ENCODE measurements around the gene C4BPB. TPM values are rescaled to one million over a fixed set of nuclear protein-coding genes. Genes with fewer than 3 reads are reported as not detected.

The C4BPB gene
- total and polyA plus RNA-seq, 2 of the 8 experiments (the other 6 are each of a cell fraction or from before 2014, with no cell fraction given), result not detected

DNA sequence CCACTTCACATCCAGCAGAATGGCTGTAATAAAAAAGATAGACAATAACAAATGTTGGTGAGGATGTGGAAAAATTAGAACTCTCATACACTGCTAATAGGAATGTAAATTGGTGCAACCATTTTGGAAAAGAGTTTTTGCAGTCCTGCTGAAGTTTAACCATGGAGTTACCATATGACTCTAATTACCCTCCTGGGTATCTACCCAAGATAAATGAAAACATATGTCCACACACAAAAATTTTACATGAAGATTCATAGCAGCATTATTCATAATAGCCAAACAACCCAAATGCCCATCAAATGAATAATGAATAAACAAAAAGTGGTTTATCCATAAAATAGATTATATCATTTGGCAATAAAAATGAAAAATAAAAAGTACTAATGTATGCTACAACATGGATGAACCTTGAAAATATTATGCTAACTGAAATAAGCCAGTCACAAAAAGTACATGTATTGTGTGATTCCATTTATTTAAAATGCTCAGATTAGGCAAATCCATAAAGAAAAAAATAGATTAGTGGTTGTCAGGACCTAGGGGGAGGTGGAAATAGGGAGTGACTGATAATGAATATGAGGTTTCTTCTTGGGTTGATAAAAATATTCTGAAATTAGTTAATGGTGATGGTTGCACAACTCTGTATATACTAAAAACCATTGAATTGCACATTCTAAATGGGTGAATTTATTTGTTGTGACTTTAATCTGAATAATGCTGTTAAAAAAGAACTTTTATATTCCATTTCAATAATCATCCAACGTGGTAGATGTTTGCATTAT, 41.8 kb downstream of the C4BPB start:
- Histone ChIP-seq H3K9me3 (ENCODE audit: insufficient read depth in 2 of 2, low read depth in 1 of 2, low read length in 1 of 2) (no peaks in the 10 kb centered on the region), H2BK120ac (replicated peaks; ENCODE audit: low read depth, low read length) (no peak overlapping the region), H3K18ac (ENCODE audit: extremely low read depth, low read length) (no peak overlapping the region), H2BK20ac (ENCODE audit: low read length) (no peak overlapping the region), H3K27ac (ENCODE audit: low read depth, low read length) (no peak overlapping the region), H3K4ac (replicated peaks; ENCODE audit: insufficient read length, low read depth, low read length) (no peak overlapping the region), H2BK15ac (ENCODE audit: low read length) (no peak overlapping the region), H3K14ac (ENCODE audit: insufficient read length) (no peak overlapping the region), H4K8ac (ENCODE audit: extremely low read depth, insufficient read depth, low read length) (no peak overlapping the region), H3K4me2 (ENCODE audit: insufficient read depth in 1 of 2, low read depth in 2 of 2, low read length in 2 of 2) (no peak overlapping the region), H3K4me1 (replicated peaks in 1 of 4; ENCODE audit: control insufficient read depth in 3 of 4, insufficient read depth in 4 of 4, low read length in 3 of 4) (no peaks in the 10 kb centered on the region), H3K27me3 (replicated peaks in 1 of 4; ENCODE audit: control insufficient read depth in 3 of 4, extremely low read depth in 1 of 4, insufficient read depth in 3 of 4, low read length in 3 of 4) (no peaks in the 10 kb centered on the region), H2BK12ac (ENCODE audit: low read depth, low read length) (no peak overlapping the region), H3K9ac (replicated peaks in 1 of 4; ENCODE audit: extremely low read depth in 1 of 4, low read depth in 3 of 4, low read length in 3 of 4) (no peak overlapping the region), H2AFZ (ENCODE audit: low read length) (no peak overlapping the region), H3K23ac (ENCODE audit: insufficient read length) (no peak overlapping the region), H4K91ac (replicated peaks; ENCODE audit: insufficient read length, low read length) (no peak overlapping the region), H3K79me2 (ENCODE audit: control insufficient read depth in 1 of 2, insufficient read depth in 2 of 2, low read length in 2 of 2) (no peaks in the 10 kb centered on the region), H2BK5ac (ENCODE audit: low read depth, low read length) (no peak overlapping the region), H4K20me1 (replicated peaks in 1 of 2; ENCODE audit: control insufficient read depth in 1 of 2, insufficient read depth in 2 of 2, low read length in 2 of 2) (no peaks in the 10 kb centered on the region), H3K56ac (replicated peaks; ENCODE audit: insufficient read length, low read depth, low read length) (no peak overlapping the region), H3K23me2 (ENCODE audit: low read depth, low read length) (no peaks in the 10 kb centered on the region), H4K5ac (ENCODE audit: insufficient read length, low read depth, low read length) (no peak overlapping the region), H3K79me1 (ENCODE audit: low read depth, low read length) (no peaks in the 10 kb centered on the region), H3K4me3 (ENCODE audit: extremely low read depth in 1 of 4, insufficient read depth in 2 of 4, low read depth in 3 of 4, low read length in 4 of 4) (no peak overlapping the region), H3K36me3 (ENCODE audit: control insufficient read depth in 2 of 4, insufficient read depth in 4 of 4, low read length in 3 of 4) (no peaks in the 10 kb centered on the region), H2AK5ac (ENCODE audit: low read depth, low read length) (no peak overlapping the region)
- ChIA-PET POLR2A (ENCODE audit: partially characterized antibody) (no interaction called here), CTCF (ENCODE audit: partially characterized antibody) (no interaction called here)
- no peak for DNase-seq (ENCODE audit: low read depth in 1 of 2, low spot score in 2 of 2)
- FAIRE-seq, result no peak
- 67% methylated on average over 1 of the region's 1 CpG; no CpG with 5 or more reads in 1 of the 2 experiments for WGBS, 2 experiments (ENCODE audit: extremely low coverage in 1 of 2, insufficient coverage in 1 of 2, insufficient read length in 1 of 2, insufficient replicate concordance in 2 of 2, low coverage in 1 of 2, low lambda C conversion rate in 2 of 2, missing lambda C conversion rate in 1 of 2)
- TF ChIP-seq ATF3 (IDR thresholded peaks at IDR 0.05; ENCODE audit: insufficient read depth, low read depth, low read length), result no peak
- no peak for TF ChIP-seq TEAD4 (IDR thresholded peaks at IDR 0.05; ENCODE audit: low read depth, low read length)
- TF ChIP-seq TAF7 (optimal IDR thresholded peaks at IDR 0.05; ENCODE audit: borderline replicate concordance, low read depth, low read length), result no peak
- no peak for TF ChIP-seq EGR1 (IDR thresholded peaks at IDR 0.05; ENCODE audit: borderline replicate concordance, low read depth, low read length)
- TF ChIP-seq, protein P1, sequence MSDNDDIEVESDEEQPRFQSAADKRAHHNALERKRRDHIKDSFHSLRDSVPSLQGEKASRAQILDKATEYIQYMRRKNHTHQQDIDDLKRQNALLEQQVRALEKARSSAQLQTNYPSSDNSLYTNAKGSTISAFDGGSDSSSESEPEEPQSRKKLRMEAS (IDR thresholded peaks at IDR 0.05), result no peak
- no peak for TF ChIP-seq TBP (IDR thresholded peaks at IDR 0.05; ENCODE audit: low read depth, low read length)
- no peak for TF ChIP-seq CTBP2 (IDR thresholded peaks at IDR 0.05; ENCODE audit: borderline replicate concordance, insufficient read depth, insufficient read length, low read length)
- TF ChIP-seq, protein P2, sequence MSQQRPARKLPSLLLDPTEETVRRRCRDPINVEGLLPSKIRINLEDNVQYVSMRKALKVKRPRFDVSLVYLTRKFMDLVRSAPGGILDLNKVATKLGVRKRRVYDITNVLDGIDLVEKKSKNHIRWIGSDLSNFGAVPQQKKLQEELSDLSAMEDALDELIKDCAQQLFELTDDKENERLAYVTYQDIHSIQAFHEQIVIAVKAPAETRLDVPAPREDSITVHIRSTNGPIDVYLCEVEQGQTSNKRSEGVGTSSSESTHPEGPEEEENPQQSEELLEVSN (IDR thresholded peaks at IDR 0.05), result no peak
- TF ChIP-seq RXRA (IDR thresholded peaks at IDR 0.05; ENCODE audit: insufficient read depth, low read depth, low read length), result no peak
- no peak for TF ChIP-seq FOSL1 (IDR thresholded peaks at IDR 0.05; ENCODE audit: insufficient read depth, low read depth, low read length)

Data from H1 (cell line).